Stromal cell of bone marrow (primary cell): ENCODE measurements around the gene TGM1.

Experiments used
- DNase-seq: peaks from one replicate; pipeline ENCODE4 v3.0.0-alpha.2; 2012; ENCODE audit warnings: low read depth

TGM1 gene

GRCh38 chr14:24262821-24263733, at the start of gene TGM1:
Gene TGM1, minus strand, starts transcription at chr14:24263177. Its CDS starts 825 bp downstream, at chr14:24262352.
- no peak for DNase-seq

DNA sequence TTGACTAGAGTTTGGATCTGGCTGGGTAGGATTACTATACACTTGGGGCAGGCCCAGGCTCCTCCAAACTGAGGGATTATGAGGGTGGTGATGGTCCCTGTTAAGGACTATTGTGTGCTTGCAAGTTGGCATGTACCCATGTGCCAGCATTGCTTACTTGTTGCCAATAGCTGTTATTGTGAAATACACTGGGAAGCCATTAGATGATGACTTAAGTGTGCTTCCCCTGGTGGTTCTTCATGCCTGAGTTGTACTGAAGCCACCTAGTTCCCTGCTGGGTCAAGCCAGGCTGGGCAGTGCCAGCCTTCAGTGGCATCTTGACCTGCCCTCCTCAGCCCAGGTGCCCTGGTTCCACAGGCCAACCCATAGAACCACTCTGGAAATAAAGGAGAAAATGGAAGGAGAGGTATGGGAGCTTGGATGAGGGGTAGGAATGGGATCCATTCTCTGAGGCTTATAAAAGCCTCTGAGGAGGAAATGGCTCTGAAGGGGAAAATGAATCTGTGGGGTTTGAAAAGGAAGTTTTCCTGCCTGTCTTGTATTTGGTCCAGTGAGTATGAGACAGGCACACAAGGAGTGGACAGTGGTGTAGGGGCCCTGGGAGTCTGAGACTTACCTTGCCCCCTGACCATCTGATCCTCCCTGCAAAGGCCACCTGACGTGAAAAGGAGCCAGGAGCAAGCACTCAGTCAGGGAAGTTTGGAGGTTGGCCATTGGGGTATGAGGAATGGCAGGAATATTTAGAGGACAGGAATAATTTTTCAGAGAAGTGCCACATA, 49.0 kb upstream of the TGM1 start:
- no peak for DNase-seq

DNA sequence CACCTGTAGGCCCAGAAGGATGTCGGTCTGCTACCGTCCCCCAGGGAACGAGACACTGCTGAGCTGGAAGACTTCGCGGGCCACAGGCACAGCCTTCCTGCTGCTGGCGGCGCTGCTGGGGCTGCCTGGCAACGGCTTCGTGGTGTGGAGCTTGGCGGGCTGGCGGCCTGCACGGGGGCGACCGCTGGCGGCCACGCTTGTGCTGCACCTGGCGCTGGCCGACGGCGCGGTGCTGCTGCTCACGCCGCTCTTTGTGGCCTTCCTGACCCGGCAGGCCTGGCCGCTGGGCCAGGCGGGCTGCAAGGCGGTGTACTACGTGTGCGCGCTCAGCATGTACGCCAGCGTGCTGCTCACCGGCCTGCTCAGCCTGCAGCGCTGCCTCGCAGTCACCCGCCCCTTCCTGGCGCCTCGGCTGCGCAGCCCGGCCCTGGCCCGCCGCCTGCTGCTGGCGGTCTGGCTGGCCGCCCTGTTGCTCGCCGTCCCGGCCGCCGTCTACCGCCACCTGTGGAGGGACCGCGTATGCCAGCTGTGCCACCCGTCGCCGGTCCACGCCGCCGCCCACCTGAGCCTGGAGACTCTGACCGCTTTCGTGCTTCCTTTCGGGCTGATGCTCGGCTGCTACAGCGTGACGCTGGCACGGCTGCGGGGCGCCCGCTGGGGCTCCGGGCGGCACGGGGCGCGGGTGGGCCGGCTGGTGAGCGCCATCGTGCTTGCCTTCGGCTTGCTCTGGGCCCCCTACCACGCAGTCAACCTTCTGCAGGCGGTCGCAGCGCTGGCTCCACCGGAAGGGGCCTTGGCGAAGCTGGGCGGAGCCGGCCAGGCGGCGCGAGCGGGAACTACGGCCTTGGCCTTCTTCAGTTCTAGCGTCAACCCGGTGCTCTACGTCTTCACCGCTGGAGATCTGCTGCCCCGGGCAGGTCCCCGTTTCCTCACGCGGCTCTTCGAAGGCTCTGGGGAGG, 47.9 kb upstream of the TGM1 start, which contains the start of gene LTB4R:
TSS of gene LTB4R (plus strand) at position 857 of the 959 bp plus-strand sequence. CDS start 4,150 bp downstream, outside the sequence.
- DNase-seq = no peak

DNA sequence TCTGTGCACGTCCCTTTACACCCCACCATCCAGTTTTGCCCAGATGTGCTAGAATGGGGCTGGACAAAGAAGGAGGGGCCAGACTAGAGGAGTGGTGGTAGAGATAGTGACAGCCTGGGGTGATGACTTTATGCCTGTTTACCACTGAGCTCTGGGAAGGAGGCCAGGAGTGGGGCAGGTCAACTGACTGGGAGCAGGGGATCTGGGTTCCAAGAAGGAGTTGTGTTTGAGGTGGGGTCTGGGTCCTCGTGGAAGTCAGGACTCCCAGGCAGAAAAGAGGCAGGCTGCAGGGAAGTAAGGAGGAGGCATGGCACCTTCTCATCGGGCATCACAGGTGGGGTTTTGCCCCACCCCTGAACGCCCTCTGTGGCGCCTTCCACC, 47.3 kb upstream of the TGM1 start:
- no peak for DNase-seq

DNA sequence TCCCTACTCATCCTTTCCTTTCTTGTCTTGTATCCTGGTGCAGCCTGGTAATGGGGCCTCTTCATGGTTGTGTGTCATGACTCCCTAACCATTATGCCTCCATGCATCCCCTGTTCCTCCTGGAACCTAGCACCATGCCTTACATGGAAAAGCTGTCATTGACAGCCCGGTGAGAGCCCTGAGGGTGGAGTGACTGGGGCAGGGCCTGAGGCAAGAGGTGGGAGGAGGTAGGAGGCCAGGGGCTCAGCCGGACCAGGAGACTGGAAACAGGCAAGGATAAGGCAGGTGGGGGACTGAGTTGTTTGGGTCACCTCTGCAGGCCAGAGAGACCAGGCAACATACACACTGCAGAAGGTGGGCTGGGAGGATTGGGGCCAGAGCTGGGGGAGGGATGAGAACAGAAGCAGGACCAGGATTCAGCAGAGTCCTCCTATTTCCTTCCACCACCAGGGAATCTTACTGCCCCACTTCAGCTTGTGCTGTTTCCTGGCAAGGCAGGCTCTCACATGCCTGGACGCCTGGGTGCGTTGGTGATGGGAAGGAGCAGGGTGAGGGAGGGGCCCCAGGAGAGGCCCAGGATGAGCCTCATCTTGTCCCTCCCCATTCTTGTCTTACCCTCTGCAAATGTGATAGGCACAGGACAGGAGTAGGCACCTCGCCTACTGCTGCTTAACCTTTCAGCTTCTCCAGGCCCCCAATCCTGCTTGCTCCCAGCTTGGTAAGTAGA, 46.7 kb upstream of the TGM1 start, which contains the start of gene LTB4R2:
TSS of gene LTB4R2 (plus strand) at position 603 of the 727 bp plus-strand sequence. CDS start 525 bp downstream, outside the sequence.
- DNase-seq = no peak

DNA sequence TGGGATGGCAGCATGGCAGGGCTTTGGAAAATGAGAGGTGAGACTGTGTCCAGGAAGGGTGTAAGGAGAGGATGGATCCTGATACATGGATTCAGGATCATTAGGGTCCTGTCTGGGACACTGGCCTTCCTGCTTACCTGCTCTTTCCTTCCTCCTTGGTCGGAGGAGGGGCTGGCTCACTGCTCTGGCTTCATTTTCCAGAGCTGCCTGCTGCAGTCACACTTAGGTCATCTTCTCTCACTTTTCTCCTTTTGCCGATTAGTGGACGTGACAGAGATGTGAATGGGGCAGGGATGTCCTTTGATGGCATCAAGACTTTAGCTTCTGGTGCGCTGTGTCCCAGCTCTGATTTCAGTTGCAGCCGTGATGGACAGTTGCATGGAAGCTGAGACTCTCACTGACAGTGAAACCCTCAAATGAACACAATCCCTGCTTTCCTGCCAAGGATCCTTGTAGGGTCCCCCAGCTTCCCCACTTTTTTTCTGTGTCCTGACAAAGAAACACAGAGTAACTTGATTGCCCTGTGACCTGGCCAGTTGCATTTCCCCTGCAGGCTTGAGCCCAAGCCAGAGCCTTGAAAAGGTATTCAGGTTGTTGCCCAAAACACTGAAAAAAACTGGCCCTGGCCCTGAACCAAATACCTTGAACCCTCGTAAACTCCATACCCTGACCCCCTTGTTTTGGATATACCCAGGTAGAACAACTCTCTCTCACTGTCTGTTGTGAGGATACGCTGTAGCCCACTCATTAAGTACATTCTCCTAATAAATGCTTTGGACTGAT, 45.6 kb upstream of the TGM1 start:
- no peak for DNase-seq

GRCh38 chr14:24307575-24308341, 44.8 kb upstream of the TGM1 start, which contains the start of gene CIDEB:
Gene CIDEB, minus strand, starts transcription at chr14:24307977. Its CDS starts 119 bp downstream, at chr14:24307858.
- no peak for DNase-seq

DNA sequence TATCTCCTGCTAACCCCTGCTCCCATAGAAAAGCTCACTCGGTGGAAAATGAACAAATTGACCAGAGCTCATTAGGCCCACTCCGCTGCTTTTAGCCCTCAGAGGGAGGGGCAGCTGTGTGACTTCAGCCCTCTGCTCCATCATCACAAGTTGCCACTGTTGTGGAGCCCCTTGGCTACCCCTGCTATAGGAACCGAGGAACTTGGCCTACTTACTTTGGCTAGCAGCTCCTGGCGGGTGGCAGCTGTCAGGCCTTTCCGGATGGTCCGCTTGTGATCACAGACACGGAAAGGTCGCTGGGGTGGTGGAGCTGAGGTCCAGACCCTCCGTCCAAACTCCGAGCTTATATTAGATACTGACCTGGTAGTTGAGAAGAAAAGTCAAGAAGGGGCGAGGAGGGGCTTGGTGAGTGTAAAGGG, 44.2 kb upstream of the TGM1 start:
- DNase-seq = no peak

DNA sequence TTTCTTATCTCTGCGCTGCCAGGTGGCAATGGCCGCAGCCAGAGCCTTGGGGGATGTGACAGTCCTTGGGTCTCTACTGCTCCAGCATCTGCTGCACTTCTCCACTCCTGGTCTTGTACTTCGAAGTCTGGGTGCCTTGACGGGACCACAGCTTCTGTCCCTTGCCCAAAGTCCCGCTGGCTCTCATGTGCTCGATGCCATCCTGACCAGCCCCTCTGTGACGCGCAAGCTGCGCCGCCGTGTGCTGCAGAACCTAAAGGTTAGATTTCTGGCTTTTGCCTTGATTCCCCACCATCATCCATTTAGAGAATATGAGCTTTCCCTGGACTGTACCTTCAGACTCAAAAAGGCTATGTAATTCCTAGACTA, 41.0 kb upstream of the TGM1 start:
- DNase-seq = no peak

GRCh38 chr14:24300326-24300980, 37.5 kb upstream of the TGM1 start:
- no peak for DNase-seq

DNA sequence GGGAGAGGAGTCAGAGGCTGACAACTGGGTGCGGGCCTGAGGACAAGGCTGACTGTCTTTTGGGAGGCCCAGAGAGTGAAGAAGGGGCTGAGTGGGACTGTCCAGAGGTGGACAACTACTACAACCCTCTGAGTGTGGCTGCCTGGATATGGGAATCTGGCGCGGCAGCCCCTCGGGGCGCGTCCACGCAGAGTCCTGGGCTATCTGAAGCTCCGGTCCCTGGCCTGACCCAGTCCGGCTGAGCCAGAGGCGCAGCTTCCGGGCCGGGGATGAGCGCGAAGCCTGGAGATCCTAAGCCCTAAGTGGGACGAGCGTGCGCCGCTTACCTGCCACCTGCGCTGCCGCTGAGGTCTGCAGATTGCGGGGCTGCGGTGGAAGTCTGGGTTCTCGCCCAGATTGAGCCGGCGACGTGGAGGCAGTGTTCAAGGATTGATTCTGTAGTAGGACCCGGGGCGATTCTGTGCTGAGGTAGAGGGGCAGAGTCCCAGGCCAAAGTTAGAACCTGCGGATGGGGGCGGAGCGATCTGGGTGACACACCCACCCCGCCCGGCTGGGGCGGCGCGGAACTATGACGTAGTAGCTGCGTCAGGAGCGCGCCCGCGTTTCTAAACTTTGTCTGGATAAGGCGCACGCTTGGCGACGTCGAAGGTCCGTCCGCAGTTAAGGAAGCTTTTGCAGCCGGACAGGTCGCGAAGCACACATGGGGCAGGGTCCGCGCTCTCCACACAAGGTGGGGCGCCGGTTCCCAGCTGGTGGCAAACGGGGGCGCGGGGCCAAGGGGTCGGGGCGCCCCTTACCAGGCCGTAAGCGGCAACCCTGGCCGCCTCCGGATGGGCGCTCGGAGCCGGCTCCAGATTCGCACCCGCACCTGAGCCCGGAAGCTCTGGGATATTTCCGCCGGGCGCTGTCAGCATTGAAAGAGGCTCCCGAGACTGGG, 36.5 kb upstream of the TGM1 start, which contains the start of the genes DHRS1 and NOP9:
TSS of gene DHRS1 (minus strand) at position 526 of the 937 bp plus-strand sequence. CDS start 674 bp downstream, outside the sequence.
TSS of gene NOP9 (plus strand) at position 596 of the 937 bp plus-strand sequence. CDS start at position 701, 105 bp downstream.
- peak; percentile 71 for DNase-seq

- peak; percentile 50 for DNase-seq
Observed at GRCh38 chr14:24298892-24299254, 35.9 kb upstream of the TGM1 start.

GRCh38 chr14:24297190-24297964, 34.4 kb upstream of the TGM1 start:
- no peak for DNase-seq

GRCh38 chr14:24296341-24297157, 33.6 kb upstream of the TGM1 start:
- DNase-seq = peak; percentile 85

DNA sequence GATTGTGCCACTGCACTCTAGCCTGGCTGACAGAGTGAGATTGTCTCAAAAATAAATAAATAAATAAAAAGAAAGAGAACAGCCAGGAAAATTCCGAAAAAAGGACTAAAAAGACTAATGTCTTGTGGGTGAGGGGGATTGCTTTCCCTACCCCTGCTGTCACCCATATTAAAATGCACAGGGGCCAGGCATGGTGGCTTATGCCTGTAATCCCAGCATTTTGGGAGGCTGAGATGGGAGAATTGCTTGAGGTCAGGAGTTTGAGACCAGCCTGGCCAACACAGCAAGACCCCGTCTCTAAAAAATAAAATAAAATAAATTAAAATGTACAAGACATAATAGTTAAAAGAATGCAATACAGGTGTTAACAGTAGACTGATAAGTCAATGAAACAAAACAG, 30.5 kb upstream of the TGM1 start:
- DNase-seq = no peak
